SK-N-SH (cell line): ENCODE results near the gene HHAT. TPM values are rescaled to one million over a fixed set of nuclear protein-coding genes. Genes with fewer than 3 reads are reported as not detected.

Experiments used
- CTCF ChIA-PET: fragments of 300-600, 350-600 bp; formaldehyde crosslinking; extraction: SDS; loops from one replicate; lab custom pipeline; 2021; lab: Yijun Ruan, JAX
- POLR2A ChIA-PET: fragments of 350-600 bp; sonication (Branson Sonifier 250); formaldehyde crosslinking; extraction: SDS; loops from one replicate; lab custom pipeline; 2020; ENCODE audit warnings: antibody characterized with exemption, inconsistent platforms; lab: Yijun Ruan, JAX
- DNase-seq: peaks from one replicate; pipeline ENCODE4 v3.0.0; 2012
- H2AFZ ChIP-seq: fragments of 200-600 bp; sonication (generic); 2 replicates; pipeline ENCODE4 v1.8.1; 2016; ENCODE audit warnings: antibody characterized with exemption, mild to moderate bottlenecking, low read depth
- H3F3A ChIP-seq: fragments of 200-600 bp; sonication (generic); replicated peaks from 2 replicates; pipeline ENCODE3; 2016; ENCODE audit warnings: antibody characterized with exemption, mild to moderate bottlenecking; ENCODE audit not compliant: insufficient read depth
- H3K27ac ChIP-seq, 2 experiments: fragments of 200-500 bp in 1 of 2; fragments of 200-600 bp in 1 of 2; sonication (Bioruptor generic) in 1 of 2; sonication (generic), shearing (Covaris generic) in 1 of 2; 2 replicates each; pipeline versions ENCODE4 v1.5.1 to v1.6.1; 2014 to 2016; ENCODE audit warnings: low read depth in 2 of 2, inconsistent platforms in 1 of 2, low read length in 1 of 2, mild to moderate bottlenecking in 1 of 2, mixed read lengths in 1 of 2
- H3K27me3 ChIP-seq: fragments of 200-600 bp; sonication (generic), shearing (Covaris generic); 2 replicates; pipeline ENCODE4 v1.6.1; 2016; ENCODE audit warnings: mixed run types; ENCODE audit not compliant: insufficient read depth
- H3K36me3 ChIP-seq, 2 experiments: fragments of 200-500 bp in 1 of 2; fragments of 200-600 bp in 1 of 2; sonication (Bioruptor generic) in 1 of 2; sonication (generic) in 1 of 2; replicated peaks in 1 of 2; 2 replicates each; pipeline versions ENCODE3 to v1.5.1; 2014 to 2016; ENCODE audit warnings: low read length in 1 of 2, mild to moderate bottlenecking in 1 of 2; ENCODE audit not compliant: insufficient read depth in 2 of 2, control insufficient read depth in 1 of 2
- H3K4me1 ChIP-seq, 2 experiments: fragments of 200-500 bp in 1 of 2; fragments of 200-600 bp in 1 of 2; sonication (Bioruptor generic) in 1 of 2; sonication (generic), shearing (Covaris generic) in 1 of 2; 2 replicates each; pipeline versions ENCODE4 v1.5.1 to v1.6.1; 2014 to 2016; ENCODE audit warnings: low read depth in 1 of 2, low read length in 1 of 2, mixed run types in 1 of 2; ENCODE audit not compliant: insufficient read depth in 2 of 2, control insufficient read depth in 1 of 2
- H3K4me2 ChIP-seq: fragments of 200-600 bp; sonication (generic), shearing (Covaris generic); 2 replicates; pipeline ENCODE4 v1.6.1; 2017; ENCODE audit warnings: mixed run types
- H3K4me3 ChIP-seq, 2 experiments: fragments of 200-500 bp in 1 of 2; fragments of 200-600 bp in 1 of 2; sonication (Bioruptor generic) in 1 of 2; sonication (generic), shearing (Covaris generic) in 1 of 2; 2 replicates each; pipeline versions ENCODE4 v1.5.1 to v1.8.1; 2014 to 2016; ENCODE audit warnings: low read depth in 2 of 2, inconsistent platforms in 1 of 2, low read length in 1 of 2, mild to moderate bottlenecking in 1 of 2, mixed read lengths in 1 of 2, moderate library complexity in 1 of 2
- H3K79me2 ChIP-seq: fragments of 200-600 bp; sonication (generic); 2 replicates; pipeline ENCODE4 v1.8.1; 2017; ENCODE audit warnings: mild to moderate bottlenecking; ENCODE audit not compliant: insufficient read depth
- H3K9ac ChIP-seq: fragments of 200-600 bp; sonication (generic); 2 replicates; pipeline ENCODE4 v1.6.1; 2017; ENCODE audit warnings: mixed run types
- H3K9me2 ChIP-seq: fragments of 200-600 bp; sonication (generic); 2 replicates; pipeline ENCODE4 v1.6.1; 2017; ENCODE audit warnings: mixed run types
- H3K9me3 ChIP-seq: fragments of 200-600 bp; sonication (generic); 2 replicates; pipeline ENCODE4 v1.6.1; 2017; ENCODE audit warnings: mixed run types, mild to moderate bottlenecking, moderate library complexity
- H4K20me1 ChIP-seq: fragments of 200-600 bp; sonication (generic); 2 replicates; pipeline ENCODE4 v1.6.1; 2017; ENCODE audit warnings: mild to moderate bottlenecking, mixed run types; ENCODE audit not compliant: insufficient read depth
- CTCF ChIP-seq: fragments of 200-600 bp; sonication (generic); IDR thresholded peaks from 2 replicates; pipeline ENCODE4 v1.6.1; 2017; ENCODE audit warnings: antibody characterized with exemption, mild to moderate bottlenecking, moderate library complexity
- EZH2phosphoT487 ChIP-seq: fragments of 200-600 bp; sonication (generic); IDR thresholded peaks from 2 replicates; pipeline ENCODE4 v1.6.1; 2017; ENCODE audit warnings: low read depth, mixed run types, mild to moderate bottlenecking, antibody characterized with exemption, moderate library complexity, borderline replicate concordance
- FOSL2 ChIP-seq: IDR thresholded peaks from 2 replicates; pipeline ENCODE4 v1.4.0; 2012; ENCODE audit warnings: low read depth, mild to moderate bottlenecking, moderate library complexity, borderline replicate concordance
- GABPA ChIP-seq: IDR thresholded peaks from 2 replicates; pipeline ENCODE4 v1.4.0; 2012; ENCODE audit warnings: low read depth, mild to moderate bottlenecking
- MXI1 ChIP-seq: IDR thresholded peaks from 2 replicates; pipeline ENCODE4 v1.6.1; 2012; ENCODE audit warnings: mild to moderate bottlenecking, low read depth, low read length, improper control_type of control experiment
- PBX3 ChIP-seq: IDR thresholded peaks from 2 replicates; pipeline ENCODE4; 2012
- POLR2AphosphoS5 ChIP-seq: IDR thresholded peaks from 2 replicates; pipeline ENCODE4 v1.6.1; 2012; ENCODE audit warnings: low read depth, low read length
- RXRA ChIP-seq: IDR thresholded peaks from 2 replicates; pipeline ENCODE4 v1.4.0; 2012; ENCODE audit warnings: low read depth, mild to moderate bottlenecking, borderline replicate concordance
- WGBS: methylation state at CpG from one replicate; pipeline ENCODE4 v1.1.6; 2017; ENCODE audit warnings: low lambda C conversion rate; 5-methylcytosine and 5-hydroxymethylcytosine counted together
- polyA plus RNA-seq, 3 experiments: library from polyadenylated mRNA; depleted of rRNA; stranded (reverse); fragments of >200 nt; gene quantifications; 2 replicates each; pipeline ENCODE4 v1.2.3, GENCODE V29; 2012
- TF ChIP-seq, protein P1 (sequence below): IDR thresholded peaks from 2 replicates; pipeline ENCODE4 v1.4.0; 2012; ENCODE audit warnings: low read depth

Gene HHAT
- polyA plus RNA-seq, 1 of the 3 experiments (the other 2 are of a cell fraction) = 8.1 TPM

DNA sequence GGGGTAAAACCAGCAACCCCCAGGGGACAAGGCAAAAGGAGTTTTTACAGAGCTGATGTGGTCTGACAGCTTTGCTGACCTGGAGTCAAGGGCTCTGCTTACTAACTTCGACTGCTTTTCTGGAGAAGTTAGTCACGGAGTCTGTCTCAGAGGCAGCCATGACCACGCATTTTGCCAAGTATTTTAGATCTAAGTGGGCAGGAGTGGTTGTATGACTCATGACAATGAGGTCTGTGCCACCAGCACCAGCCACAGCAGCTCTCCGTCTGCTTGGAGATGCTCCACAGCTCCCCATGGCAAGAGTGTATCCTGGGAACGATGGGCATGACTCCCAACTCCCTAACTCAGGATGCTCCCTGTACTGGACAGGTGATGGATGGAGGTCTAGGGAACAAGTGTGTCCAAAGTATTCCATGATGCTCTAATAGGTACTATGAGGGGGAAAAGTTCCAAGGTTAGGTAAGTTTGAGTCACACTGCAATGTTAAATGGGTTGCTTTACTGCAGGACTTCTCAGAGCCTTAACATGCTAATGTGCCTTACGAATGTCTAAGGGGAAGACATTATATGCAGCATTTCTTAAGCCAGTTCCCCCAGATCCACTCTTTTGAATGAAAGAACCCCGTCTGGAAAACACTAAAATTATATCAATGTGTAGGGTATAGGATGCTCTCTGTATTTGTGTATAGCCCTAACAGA, 359.0 kb downstream of the HHAT start:
- no peak overlapping the region for H3K9ac ChIP-seq
- H3K9me3 ChIP-seq = no peaks in the 10 kb centered on the region
- no peaks in the 10 kb centered on the region for H3K9me2 ChIP-seq
- H4K20me1 ChIP-seq = no peaks in the 10 kb centered on the region
- CTCF ChIA-PET = interaction anchor here (1.3 kb wide), 1 partner anchor 446 kb away, joined by 5 read pairs; the partner anchor contains the start of gene KCNH1
- 39% methylated on average over 6 of the region's 7 CpGs for WGBS
- POLR2A ChIA-PET = no interaction called here
- H2AFZ ChIP-seq = no peak overlapping the region
- TF ChIP-seq MXI1 (no peak), POLR2AphosphoS5 (no peak), FOSL2 (peak; percentile 50; the same call in 1 of the 2 replicates)
- H3F3A ChIP-seq = no peaks in the 10 kb centered on the region
- no peak overlapping the region for H3K4me3 ChIP-seq
- H3K36me3 ChIP-seq = no peaks in the 10 kb centered on the region
- DNase-seq = no peak
- no peak overlapping the region for H3K27ac ChIP-seq
- H3K79me2 ChIP-seq = no peaks in the 10 kb centered on the region
- H3K4me1 ChIP-seq = peaks cover 0 to 22% of the 10 kb centered on the region in 2 experiments; a peak in 1 of 4 replicates
- H3K4me2 ChIP-seq = no peak overlapping the region
- no peaks in the 10 kb centered on the region for H3K27me3 ChIP-seq

GRCh38 chr1:210688512-210689234, 360.0 kb downstream of the HHAT start:
- Histone ChIP-seq H2AFZ (no peak overlapping the region), H3K27me3 (no peaks in the 10 kb centered on the region), H3K9me2 (no peaks in the 10 kb centered on the region), H3K9me3 (no peaks in the 10 kb centered on the region), H3K4me2 (no peak overlapping the region), H3K79me2 (no peaks in the 10 kb centered on the region), H3K4me3 (no peak overlapping the region), H4K20me1 (no peaks in the 10 kb centered on the region), H3K9ac (no peak overlapping the region), H3K27ac (no peak overlapping the region; a peak in 1 of 4 replicates), H3K4me1 (peaks cover 0 to 22% of the 10 kb centered on the region in 2 experiments; a peak in 1 of 4 replicates), H3F3A (no peaks in the 10 kb centered on the region), H3K36me3 (no peaks in the 10 kb centered on the region)
- CTCF ChIA-PET = interaction anchor here (0.8 to 1.2 kb wide), 2 partner anchors 103 to 445 kb away, joined by 3 read pairs; partner anchors contain the start of gene KCNH1
- 60% methylated on average over 1 of the region's 1 CpG for WGBS
- no peak for TF ChIP-seq RXRA
- TF ChIP-seq CTCF = no peak
- peak; percentile 14; the same call in 1 of the 2 replicates for TF ChIP-seq PBX3
- TF ChIP-seq EZH2phosphoT487 = no peak
- TF ChIP-seq, protein P1, sequence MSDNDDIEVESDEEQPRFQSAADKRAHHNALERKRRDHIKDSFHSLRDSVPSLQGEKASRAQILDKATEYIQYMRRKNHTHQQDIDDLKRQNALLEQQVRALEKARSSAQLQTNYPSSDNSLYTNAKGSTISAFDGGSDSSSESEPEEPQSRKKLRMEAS = no peak
- TF ChIP-seq GABPA = no peak
- DNase-seq = no peak
- POLR2A ChIA-PET = no interaction called here
